Choroid plexus epithelial cell (primary cell): ENCODE data around the gene STARD8.

Experiments
- DNase-seq: peaks from one replicate; pipeline ENCODE4 v3.0.0-alpha.2; 2010; ENCODE audit warnings: low read depth
- H3K4me3 ChIP-seq: 2 replicates; pipeline ENCODE4 v1.5.1; 2011; ENCODE audit warnings: low read depth, mild to moderate bottlenecking, control low read depth, low read length, moderate library complexity
- CTCF ChIP-seq: conservative IDR thresholded peaks from 2 replicates; pipeline ENCODE4 v1.5.1; 2011; ENCODE audit warnings: low read depth, mild to moderate bottlenecking, control low read depth, inconsistent platforms, low read length, moderate library complexity

The STARD8 gene

DNA sequence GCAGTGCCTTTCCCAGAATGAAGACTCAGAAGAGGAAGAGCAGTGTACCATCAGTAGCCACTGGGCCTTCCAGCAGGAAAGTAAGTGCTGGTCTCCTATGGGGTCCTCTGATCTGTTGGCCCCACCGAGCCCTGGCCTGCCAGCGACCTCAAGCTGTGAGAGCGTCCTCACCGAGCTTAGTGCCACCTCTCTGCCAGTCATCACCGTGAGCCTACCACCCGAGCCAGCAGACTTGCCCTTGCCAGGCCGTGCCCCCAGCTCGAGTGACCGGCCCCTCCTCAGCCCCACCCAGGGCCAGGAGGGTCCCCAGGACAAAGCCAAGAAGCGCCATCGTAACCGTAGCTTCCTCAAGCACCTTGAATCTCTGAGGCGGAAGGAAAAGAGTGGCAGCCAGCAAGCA is 69.7 kb downstream of the STARD8 start:
- no peak for TF ChIP-seq CTCF
- H3K4me3 ChIP-seq, result no peak overlapping the region

GRCh38 chrX:68717663-68718442 is 70.4 kb downstream of the STARD8 start:
- no peak for DNase-seq
- no peak overlapping the region for H3K4me3 ChIP-seq
- TF ChIP-seq CTCF, result no peak

More for the DNA sequence above, 69.7 kb downstream of the STARD8 start:
- no peak for DNase-seq

- no peak for DNase-seq
- H3K4me3 ChIP-seq, result no peak overlapping the region
- no peak for TF ChIP-seq CTCF
Measured at GRCh38 chrX:68718443-68718820, 71.0 kb downstream of the STARD8 start.

DNA sequence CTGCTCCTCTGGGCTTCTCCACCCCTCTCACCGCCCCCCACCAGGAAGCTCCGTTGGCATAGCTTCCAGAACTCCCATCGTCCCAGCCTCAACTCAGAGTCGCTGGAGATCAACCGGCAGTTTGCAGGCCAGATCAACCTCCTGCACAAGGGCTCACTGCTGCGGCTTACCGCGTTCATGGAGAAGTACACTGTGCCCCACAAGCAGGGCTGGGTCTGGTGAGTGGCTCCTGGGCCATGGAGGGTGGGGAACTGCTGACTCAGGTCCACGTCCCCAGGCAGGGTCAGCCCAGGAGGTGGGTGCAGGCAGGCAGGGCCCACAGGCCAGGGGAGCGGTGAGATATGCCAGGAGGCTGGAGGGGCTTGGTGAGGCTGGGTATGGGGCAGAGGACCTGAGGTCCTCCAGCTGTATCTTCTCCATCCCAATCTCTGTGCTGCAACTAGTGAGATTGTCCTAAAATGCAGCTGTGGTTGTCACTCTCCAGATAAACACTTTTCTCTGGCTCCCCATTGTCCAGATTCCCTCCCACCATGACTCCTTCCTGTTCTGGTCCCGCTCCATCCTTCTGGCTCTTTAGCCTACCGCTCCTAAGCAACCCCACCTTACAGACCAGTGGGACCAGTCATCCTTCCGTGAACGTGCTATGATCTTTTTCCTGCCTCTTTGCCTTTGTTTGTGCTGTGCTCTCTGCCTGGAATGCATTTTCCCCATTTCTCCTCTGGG is 71.9 kb downstream of the STARD8 start:
- no peak for DNase-seq
- no peak for TF ChIP-seq CTCF
- H3K4me3 ChIP-seq, result no peak overlapping the region

GRCh38 chrX:68719904-68720614 is 72.6 kb downstream of the STARD8 start:
- peak; percentile 32 for DNase-seq
- H3K4me3 ChIP-seq, result no peak overlapping the region
- peak; percentile 56 for TF ChIP-seq CTCF

DNA sequence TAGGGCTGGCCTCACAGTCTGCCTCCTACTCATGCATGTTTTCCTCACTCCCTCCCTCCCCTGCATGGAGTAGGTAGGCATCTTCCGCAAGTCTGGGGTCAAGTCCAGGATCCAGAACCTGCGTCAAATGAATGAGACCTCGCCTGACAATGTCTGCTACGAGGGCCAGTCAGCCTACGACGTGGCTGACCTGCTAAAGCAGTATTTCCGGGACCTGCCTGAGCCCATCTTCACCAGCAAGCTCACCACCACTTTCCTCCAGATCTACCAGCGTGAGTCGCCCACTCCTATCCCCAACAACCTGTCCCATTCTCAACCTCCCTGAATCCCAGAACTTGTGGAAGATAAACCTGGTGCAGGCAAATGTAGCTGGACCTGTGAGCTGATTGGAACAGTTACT is 73.4 kb downstream of the STARD8 start:
- H3K4me3 ChIP-seq, result no peak overlapping the region
- TF ChIP-seq CTCF, result no peak
- no peak for DNase-seq
